ENCODE data around the gene MRTO4. TPM values are rescaled to one million over a fixed set of nuclear protein-coding genes. Genes with fewer than 3 reads are reported as not detected.

MRTO4 gene
- total and polyA plus RNA-seq, 7 donors = 19.9 to 103 (median 35.8) TPM

GRCh38 chr1:19309123-19309813 is 57.7 kb downstream of the MRTO4 start:
- DNase-seq = no peak
- Histone ChIP-seq H3K4me3 (no peak overlapping the region), H3K27me3 (ENCODE audit: insufficient read depth in 3 of 3, low read length in 2 of 3) (no peaks in the 10 kb centered on the region), H3K9me3 (no peaks in the 10 kb centered on the region), H3K4me1 (peaks cover 20% of the 10 kb centered on the region), H3K27ac (no peak overlapping the region), H3K36me3 (ENCODE audit: insufficient read depth in 1 of 2, low read depth in 1 of 2) (peaks cover 5 to 49% of the 10 kb centered on the region in 2 donors)
- no peak for TF ChIP-seq CTCF (IDR thresholded peaks at IDR 0.05)
- WGBS, 3 donors = 85 to 87% (median 86%) methylated on average over 6 of the region's 6 CpGs
- no peak for ATAC-seq
- intact Hi-C loops (cut with DNase I) = no loop called here

Other genes with a start within 250 kb of the MRTO4 start
- gene UBR4, start 41.5 kb upstream of the MRTO4 start, total RNA-seq = 100 to 1,000 TPM; 109 to 185 (median 128) TPM
- gene UBR4, start 41.5 kb upstream of the MRTO4 start, polyA plus RNA-seq = 100 to 1,000 TPM in 2 of 3 donors, 10 to 100 TPM in 1; 89.9 to 134 (median 118) TPM
- 10 to 100 TPM; 31.1 to 38.5 (median 35.1) TPM for gene EMC1, start 281 bp upstream of the MRTO4 start, total RNA-seq
- 10 to 100 TPM; 12.7 to 29.4 (median 18.9) TPM for gene EMC1, start 281 bp upstream of the MRTO4 start, polyA plus RNA-seq
- under 1 TPM in 3 of 4 donors, not detected in 1; 0.20 to 0.36 (median 0.34) TPM for gene AKR7A3, start 37.0 kb downstream of the MRTO4 start, total RNA-seq
- under 1 TPM; 0.15 to 0.42 (median 0.34) TPM for gene AKR7A3, start 37.0 kb downstream of the MRTO4 start, polyA plus RNA-seq
- 10 to 100 TPM; 30.3 to 52.2 (median 36.3) TPM for gene AKR7A2, start 60.3 kb downstream of the MRTO4 start, total RNA-seq
- gene AKR7A2, start 60.3 kb downstream of the MRTO4 start, polyA plus RNA-seq = 10 to 100 TPM; 24.6 to 29.0 (median 28.1) TPM
- 10 to 100 TPM in 2 of 4 donors, 1 to 10 TPM in 2; 8.0 to 18.0 (median 10.1) TPM for gene SLC66A1, start 60.5 kb downstream of the MRTO4 start, total RNA-seq
- gene SLC66A1, start 60.5 kb downstream of the MRTO4 start, polyA plus RNA-seq = 10 to 100 TPM; 18.6 to 25.8 (median 24.4) TPM
- 100 to 1,000 TPM; 207 to 284 (median 232) TPM for gene CAPZB, start 233.7 kb downstream of the MRTO4 start, total RNA-seq
- 100 to 1,000 TPM; 179 to 261 (median 206) TPM for gene CAPZB, start 233.7 kb downstream of the MRTO4 start, polyA plus RNA-seq

Measured in psoas muscle (tissue), 8 donors.